DOHH2 (cell line): ENCODE results near the gene EBNA1BP2.

Experiments used
- H3F3A ChIP-seq: fragments of 200-600 bp; sonication (generic), shearing (Covaris generic); 2 replicates; pipeline ENCODE4 v1.6.0; 2016; ENCODE audit warnings: antibody characterized with exemption, mild to moderate bottlenecking; ENCODE audit not compliant: control insufficient read depth, insufficient read depth
- H3K27ac ChIP-seq: fragments of 200-600 bp; sonication (generic); 2 replicates; pipeline ENCODE4 v1.5.1; 2014; ENCODE audit warnings: low read depth, mild to moderate bottlenecking, low read length, moderate library complexity
- H3K27me3 ChIP-seq: fragments of 200-600 bp; sonication (generic); 2 replicates; pipeline ENCODE4 v1.6.1; 2014; ENCODE audit warnings: mild to moderate bottlenecking, low read length, mixed read lengths; ENCODE audit not compliant: control insufficient read depth
- H3K36me3 ChIP-seq: fragments of 200-600 bp; sonication (generic); 2 replicates; pipeline ENCODE4 v1.6.1; 2014; ENCODE audit warnings: mild to moderate bottlenecking, low read length, moderate library complexity, mixed read lengths; ENCODE audit not compliant: control insufficient read depth
- H3K4me1 ChIP-seq: fragments of 200-600 bp; sonication (generic); 2 replicates; pipeline ENCODE4 v1.6.1; 2014; ENCODE audit warnings: mild to moderate bottlenecking, low read length, mixed read lengths; ENCODE audit not compliant: control insufficient read depth
- H3K4me2 ChIP-seq: fragments of 200-600 bp; sonication (generic); 2 replicates; pipeline ENCODE4 v1.6.0; 2014; ENCODE audit warnings: mild to moderate bottlenecking, low read length, moderate library complexity
- H3K4me3 ChIP-seq: fragments of 200-600 bp; sonication (generic); 2 replicates; pipeline ENCODE4 v1.5.1; 2014; ENCODE audit warnings: mild to moderate bottlenecking, low read length, mixed read lengths
- H3K79me2 ChIP-seq: fragments of 200-600 bp; sonication (generic); 2 replicates; pipeline ENCODE4 v1.6.1; 2014; ENCODE audit warnings: mild to moderate bottlenecking, low read length, mixed read lengths; ENCODE audit not compliant: control insufficient read depth
- H3K9me2 ChIP-seq: fragments of 200-600 bp; sonication (generic); replicated peaks from 2 replicates; pipeline ENCODE4 v1.6.1; 2014; ENCODE audit warnings: mild to moderate bottlenecking, low read length, mixed read lengths; ENCODE audit not compliant: control insufficient read depth
- H3K9me3 ChIP-seq: fragments of 200-600 bp; sonication (generic); 2 replicates; pipeline ENCODE4 v1.6.1; 2014; ENCODE audit warnings: antibody characterized with exemption, low read length, mixed read lengths; ENCODE audit not compliant: control insufficient read depth, insufficient read depth
- H4K20me1 ChIP-seq: fragments of 200-600 bp; sonication (generic); 2 replicates; pipeline ENCODE4 v1.6.0; 2014; ENCODE audit warnings: low read depth, mild to moderate bottlenecking, antibody characterized with exemption, low read length, moderate library complexity; ENCODE audit not compliant: control insufficient read depth, insufficient read depth
- EZH2phosphoT487 ChIP-seq: fragments of 200-600 bp; sonication (generic); IDR thresholded peaks from 2 replicates; pipeline ENCODE4 v1.6.1; 2017; ENCODE audit warnings: borderline replicate concordance, mild to moderate bottlenecking, antibody characterized with exemption, low read length, moderate library complexity, mixed read lengths
- TF ChIP-seq, protein P1 (sequence below): fragments of 200-600 bp; sonication (generic); IDR thresholded peaks from one replicate; pipeline ENCODE4 v1.5.1; 2014; ENCODE audit warnings: antibody characterized with exemption, mild to moderate bottlenecking, low read depth, low read length; ENCODE audit not compliant: poor library complexity, severe bottlenecking

EBNA1BP2 gene

GRCh38 chr1:43134068-43134467 is 38.0 kb downstream of the EBNA1BP2 start:
- TF ChIP-seq, protein P1, sequence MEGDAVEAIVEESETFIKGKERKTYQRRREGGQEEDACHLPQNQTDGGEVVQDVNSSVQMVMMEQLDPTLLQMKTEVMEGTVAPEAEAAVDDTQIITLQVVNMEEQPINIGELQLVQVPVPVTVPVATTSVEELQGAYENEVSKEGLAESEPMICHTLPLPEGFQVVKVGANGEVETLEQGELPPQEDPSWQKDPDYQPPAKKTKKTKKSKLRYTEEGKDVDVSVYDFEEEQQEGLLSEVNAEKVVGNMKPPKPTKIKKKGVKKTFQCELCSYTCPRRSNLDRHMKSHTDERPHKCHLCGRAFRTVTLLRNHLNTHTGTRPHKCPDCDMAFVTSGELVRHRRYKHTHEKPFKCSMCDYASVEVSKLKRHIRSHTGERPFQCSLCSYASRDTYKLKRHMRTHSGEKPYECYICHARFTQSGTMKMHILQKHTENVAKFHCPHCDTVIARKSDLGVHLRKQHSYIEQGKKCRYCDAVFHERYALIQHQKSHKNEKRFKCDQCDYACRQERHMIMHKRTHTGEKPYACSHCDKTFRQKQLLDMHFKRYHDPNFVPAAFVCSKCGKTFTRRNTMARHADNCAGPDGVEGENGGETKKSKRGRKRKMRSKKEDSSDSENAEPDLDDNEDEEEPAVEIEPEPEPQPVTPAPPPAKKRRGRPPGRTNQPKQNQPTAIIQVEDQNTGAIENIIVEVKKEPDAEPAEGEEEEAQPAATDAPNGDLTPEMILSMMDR: no peak
- TF ChIP-seq EZH2phosphoT487: no peak
- H3K4me1 ChIP-seq: no peaks in the 10 kb centered on the region
- no peaks in the 10 kb centered on the region for H3K9me3 ChIP-seq
- no peaks in the 10 kb centered on the region for H3K9me2 ChIP-seq
- no peak overlapping the region for H3K27ac ChIP-seq
- no peaks in the 10 kb centered on the region for H3K36me3 ChIP-seq
- peaks cover 17% of the 10 kb centered on the region for H3K27me3 ChIP-seq
- no peaks in the 10 kb centered on the region for H3K79me2 ChIP-seq
- no peak overlapping the region for H3K4me3 ChIP-seq
- no peaks in the 10 kb centered on the region for H3F3A ChIP-seq
- H4K20me1 ChIP-seq: no peaks in the 10 kb centered on the region
- no peak overlapping the region for H3K4me2 ChIP-seq

DNA sequence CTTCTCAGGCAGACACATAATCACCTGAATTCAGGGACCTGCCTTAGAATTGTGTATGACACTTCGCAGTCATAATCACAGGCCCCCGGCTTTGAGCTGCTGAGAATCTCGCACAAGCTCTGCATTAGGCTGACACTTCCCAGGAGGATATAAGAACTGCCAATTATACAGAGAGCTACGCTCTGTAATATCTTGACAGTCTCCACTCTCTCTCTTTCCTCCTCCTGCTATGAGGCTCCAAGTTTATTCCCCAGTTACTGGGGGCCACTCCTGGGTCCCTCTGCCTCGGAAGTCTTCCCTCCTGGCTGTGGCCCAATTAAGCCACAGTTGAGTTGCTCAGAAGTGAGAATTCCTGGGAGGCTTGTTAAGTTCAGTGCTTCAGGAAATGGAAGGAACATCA is 42.7 kb downstream of the EBNA1BP2 start:
- Histone ChIP-seq H3F3A (no peaks in the 10 kb centered on the region), H3K4me1 (no peaks in the 10 kb centered on the region), H3K27ac (no peak overlapping the region), H3K79me2 (no peaks in the 10 kb centered on the region), H3K9me2 (no peaks in the 10 kb centered on the region), H4K20me1 (no peaks in the 10 kb centered on the region), H3K4me2 (no peak overlapping the region), H3K36me3 (no peaks in the 10 kb centered on the region), H3K27me3 (peaks cover 10% of the 10 kb centered on the region), H3K9me3 (no peaks in the 10 kb centered on the region), H3K4me3 (no peak overlapping the region)
- no peak for TF ChIP-seq EZH2phosphoT487
- TF ChIP-seq, protein P1: no peak

DNA sequence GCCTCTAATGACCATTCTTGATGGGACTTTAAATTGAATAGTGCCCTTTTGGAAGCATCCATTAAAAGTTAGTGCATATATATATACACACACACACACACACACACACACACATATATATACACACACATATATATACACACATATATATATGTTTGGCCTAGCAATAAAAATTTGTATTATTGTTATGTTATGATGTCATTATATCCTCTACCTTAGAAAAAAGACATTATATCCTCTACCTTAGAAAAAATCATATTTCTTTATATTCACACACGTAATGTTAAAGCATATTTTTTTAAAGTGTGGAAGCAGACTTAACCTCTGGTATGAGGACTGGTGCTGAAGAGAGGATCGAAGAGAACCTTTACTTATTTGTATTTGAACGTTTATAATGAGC is 43.3 kb downstream of the EBNA1BP2 start:
- no peaks in the 10 kb centered on the region for H3K9me2 ChIP-seq
- H3K36me3 ChIP-seq: no peaks in the 10 kb centered on the region

More for the DNA sequence above, 43.3 kb downstream of the EBNA1BP2 start:
- Histone ChIP-seq H3K4me3 (no peak overlapping the region), H3F3A (no peaks in the 10 kb centered on the region), H3K9me3 (no peaks in the 10 kb centered on the region), H3K79me2 (no peaks in the 10 kb centered on the region), H3K27ac (no peak overlapping the region), H3K4me2 (no peak overlapping the region), H3K27me3 (peaks cover 8% of the 10 kb centered on the region), H3K4me1 (no peaks in the 10 kb centered on the region), H4K20me1 (no peaks in the 10 kb centered on the region)
- TF ChIP-seq EZH2phosphoT487: no peak
- TF ChIP-seq, protein P1: no peak
